Activated CD8-positive, alpha-beta memory T cell treated with anti-CD3 and anti-CD28 coated beads, Interleukin-2, amount 50 U/mL, for 48 hours (primary cell): ENCODE data around the gene PRCP.
"Not testable (repeated sequence)": the region's sequence is repeated elsewhere in the genome, so short reads cannot be mapped to it uniquely, and the experiment has no call there.

Source experiments
- DNase-seq: peaks from one replicate; pipeline ENCODE4 v3.0.0-alpha.2; 2020

The PRCP gene

DNA sequence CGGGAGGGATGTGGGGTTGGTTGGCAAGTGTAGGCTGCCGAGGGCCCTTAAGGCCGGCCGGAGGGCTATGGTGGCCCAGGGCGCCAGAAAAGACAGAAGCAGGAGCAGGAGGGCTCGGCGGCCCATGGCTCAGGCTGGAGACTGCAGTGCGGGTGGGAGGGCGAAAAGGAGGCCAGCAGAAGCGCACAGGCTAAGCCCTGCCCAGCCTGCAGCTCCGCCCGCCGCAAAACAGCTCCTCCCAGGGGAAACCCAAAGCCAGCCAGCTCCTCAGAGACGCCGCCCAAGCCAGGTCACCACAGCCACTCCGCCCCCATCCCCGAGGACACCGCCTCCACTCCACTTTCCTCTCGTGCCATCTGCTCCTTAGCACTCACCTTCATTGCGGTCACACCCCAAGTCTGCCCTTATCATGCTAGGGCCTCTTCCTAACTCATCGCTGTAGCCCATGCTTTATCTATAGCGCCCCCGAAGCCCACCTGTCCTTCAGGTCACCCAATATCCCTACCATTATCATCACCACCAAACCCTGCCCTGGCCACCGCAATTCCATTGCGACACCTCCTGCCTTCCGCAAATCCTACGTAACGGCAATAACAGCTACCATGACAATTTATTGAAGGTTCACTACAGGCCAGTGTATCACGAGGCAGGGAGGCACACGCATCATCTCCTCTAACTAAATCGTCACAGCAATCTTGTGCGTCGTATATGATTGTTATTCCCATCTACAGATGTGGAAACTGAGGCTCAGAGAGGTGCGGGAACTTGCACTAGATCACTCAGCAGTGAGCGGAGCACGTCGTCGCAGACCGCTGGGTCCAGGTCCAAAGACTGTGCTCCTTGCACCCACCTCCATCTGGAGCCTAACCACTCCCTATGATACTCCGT, at the start of gene PRCP:
Gene PRCP, minus strand, starts transcription at position 154 of the 888 bp plus-strand sequence. Its CDS starts 28 bp downstream, at position 126.
- peak; percentile 94 for DNase-seq

DNA sequence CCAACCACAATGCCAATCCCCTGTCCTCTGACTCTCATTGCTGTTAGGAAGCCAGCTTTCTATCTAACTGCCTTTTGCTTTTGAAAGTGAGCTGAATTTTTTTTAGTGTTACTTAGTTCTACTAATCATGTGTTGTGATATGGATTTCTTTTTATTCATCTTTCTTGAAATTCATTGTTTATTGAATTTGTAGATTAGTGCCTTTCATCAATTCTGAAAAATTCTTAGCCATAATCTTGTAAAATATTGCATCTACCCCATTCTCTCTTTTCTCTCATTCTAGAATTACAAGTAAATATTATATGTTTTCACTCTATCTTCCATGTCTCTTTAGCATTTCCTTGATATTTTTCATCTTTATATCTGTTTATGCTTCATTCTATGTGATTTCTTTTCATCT, 49.1 kb upstream of the PRCP start:
- no peak for DNase-seq

DNA sequence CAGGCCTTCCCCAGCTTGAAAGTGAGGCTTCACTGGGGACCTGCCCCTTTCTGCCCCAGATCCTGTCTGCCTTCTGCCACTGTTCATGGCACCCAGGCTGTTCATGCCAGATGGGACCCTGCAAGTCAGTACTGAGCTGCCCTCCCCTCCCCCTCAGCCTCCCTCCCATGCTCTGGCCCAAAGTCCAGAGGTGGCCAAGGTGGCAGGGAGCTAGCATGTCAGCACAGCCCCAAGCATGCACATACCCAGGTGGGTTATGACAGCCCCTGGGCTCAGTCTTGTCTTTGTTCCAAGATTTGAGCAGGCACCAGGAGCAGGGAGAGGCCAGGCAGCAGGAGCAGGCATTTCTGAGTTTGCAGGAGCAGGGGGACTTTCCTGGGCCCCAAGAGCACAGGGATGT, 45.5 kb upstream of the PRCP start:
- DNase-seq = no peak

DNA sequence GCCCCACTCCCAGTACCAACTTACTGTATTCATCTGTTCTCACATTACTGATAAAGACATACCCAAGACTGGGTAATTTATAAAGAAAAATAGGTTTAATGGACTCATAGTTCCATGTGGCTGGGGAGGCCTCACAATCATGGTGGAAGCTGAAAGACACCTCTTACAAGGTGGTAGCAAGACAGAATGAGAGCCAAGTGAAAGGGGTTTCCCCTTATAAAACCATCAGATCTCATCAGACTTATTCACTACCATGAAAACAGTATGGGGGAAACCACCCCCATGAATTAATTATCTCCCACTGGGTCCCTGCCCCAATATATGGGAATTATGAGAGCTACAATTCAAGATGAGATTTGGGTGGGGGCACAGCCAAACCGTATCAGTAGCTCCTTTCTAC, 44.8 kb upstream of the PRCP start:
- DNase-seq = not testable (repeated sequence)

DNA sequence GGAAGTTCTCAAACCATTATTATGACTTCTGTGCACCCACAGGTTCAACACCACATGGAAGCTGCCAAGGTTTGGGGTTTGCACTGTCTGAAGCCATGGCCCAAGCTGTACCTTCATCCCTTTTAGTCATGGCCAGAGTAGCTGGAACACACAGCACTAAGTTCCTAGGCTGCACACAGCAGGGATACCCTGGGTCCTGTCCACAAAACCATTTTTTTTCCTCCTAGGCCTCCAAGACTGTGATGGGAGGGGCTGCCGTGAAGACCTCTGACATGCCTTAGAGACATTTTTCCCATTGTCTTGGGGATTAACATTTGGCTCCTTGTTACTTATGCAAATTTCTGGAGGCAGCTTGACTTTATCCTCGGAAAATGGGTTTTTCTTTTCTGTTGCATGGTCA, 44.0 kb upstream of the PRCP start:
- no peak for DNase-seq

DNA sequence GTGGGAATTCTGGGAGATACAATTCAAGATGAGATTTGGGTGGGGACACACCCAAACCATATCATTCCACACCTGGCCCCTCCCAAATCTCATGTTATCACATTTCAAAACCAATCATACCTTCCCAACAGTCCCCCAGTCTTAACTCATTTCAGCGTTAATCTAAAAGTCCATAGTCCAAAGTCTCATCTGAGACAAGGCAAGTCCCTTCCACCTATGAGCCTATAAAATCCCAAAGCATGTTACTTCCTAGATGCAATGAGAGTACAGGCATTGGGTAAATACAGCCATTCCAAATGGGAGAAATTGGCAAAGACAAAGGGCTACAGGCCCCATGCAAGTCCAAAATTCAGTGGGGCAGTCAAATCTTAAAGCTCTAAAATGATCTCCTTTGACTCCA, 43.2 kb upstream of the PRCP start:
- DNase-seq = not testable (repeated sequence)

DNA sequence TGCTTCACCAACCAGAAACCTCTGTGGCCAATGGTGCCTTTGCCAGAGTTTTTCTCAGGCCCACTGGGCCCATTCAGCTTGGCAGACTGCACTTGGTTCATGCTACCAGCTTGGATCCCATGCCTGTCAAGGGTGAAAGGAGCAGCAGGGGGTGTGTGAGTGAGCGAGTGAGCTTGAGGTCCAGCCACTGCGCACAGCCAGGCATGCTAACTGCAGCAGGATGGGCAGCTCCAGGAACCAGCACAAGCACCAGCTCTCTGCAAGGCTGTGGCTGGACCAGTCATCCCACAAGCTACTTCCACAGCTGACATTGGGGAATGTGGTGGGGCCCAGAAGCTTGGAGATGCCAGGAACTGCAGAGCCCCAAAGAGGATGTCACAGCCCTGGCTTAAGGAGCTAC, 42.1 kb upstream of the PRCP start:
- no peak for DNase-seq

DNA sequence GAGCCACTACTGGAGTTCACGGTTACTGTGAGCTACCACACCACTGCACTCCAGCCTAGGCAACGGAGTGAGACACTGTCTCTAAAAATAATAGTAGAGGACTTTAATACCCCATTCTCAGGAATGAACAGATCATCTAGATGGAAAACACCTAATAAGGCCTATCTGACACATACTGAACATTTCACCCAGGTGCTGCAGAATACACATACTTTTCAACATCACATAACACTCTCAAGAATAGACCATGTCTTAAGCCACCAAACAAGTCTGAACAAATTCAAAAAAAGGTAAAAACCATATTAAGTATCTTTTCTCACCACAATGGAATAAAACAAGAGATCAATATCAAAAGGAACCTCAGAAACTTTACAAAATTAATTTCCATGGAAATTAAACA, 39.2 kb upstream of the PRCP start:
- no peak for DNase-seq

DNA sequence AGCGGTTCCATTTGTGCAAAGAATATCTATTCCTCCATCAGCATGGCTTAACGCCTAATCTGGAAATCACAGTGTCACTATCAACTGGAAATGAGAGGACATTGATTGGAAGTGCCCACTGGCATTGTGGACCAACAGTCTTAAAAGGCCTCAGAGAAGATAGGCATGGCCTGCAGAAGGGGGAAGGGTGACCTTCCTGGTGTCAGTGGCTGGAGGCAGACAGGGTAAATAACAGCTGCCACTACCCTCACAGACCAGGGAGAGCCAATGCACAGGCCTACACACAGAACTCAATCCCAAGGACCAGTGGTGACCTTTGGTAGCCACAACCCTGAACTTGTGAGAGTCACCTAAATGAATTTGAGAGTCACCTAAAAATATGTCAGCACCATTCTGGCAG, 37.3 kb upstream of the PRCP start:
- DNase-seq = no peak

DNA sequence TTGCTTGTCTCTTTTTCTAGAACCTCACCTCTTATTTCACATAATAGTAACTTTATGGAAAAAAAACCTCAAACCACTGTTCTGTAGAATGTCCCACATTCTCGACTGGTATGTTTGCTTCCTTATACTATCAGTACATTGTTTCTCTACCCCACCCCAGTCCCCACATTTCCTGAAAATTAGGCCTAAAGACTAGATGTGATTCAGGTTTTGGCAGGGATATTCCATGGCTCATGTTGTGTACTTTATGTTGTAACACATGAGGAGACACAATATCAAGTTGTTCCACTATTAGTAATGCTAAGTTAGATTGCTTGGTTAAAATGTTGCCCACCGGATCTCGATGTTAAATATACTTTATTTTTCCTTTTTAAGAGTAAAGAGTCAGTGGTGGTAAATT, 36.0 kb upstream of the PRCP start:
- DNase-seq = no peak

DNA sequence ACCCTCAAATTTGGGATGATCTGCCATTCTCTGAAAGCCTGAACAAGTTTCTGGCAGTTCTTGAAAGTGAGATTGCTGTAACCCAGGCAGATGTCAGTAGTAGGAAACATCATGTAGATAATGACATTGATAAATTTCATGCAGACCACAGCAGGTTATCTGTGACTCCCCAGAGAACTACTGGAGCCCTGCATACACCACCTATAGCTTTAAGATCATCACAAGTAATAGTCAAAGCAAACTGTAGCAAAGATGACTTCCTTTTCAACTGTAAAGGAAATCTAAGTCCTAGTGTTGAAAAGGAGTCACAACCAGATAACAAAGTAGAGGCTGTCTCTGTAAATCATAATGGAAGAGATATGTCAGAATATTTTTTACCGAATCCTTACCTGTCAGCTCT, 32.3 kb upstream of the PRCP start:
- DNase-seq = no peak

DNA sequence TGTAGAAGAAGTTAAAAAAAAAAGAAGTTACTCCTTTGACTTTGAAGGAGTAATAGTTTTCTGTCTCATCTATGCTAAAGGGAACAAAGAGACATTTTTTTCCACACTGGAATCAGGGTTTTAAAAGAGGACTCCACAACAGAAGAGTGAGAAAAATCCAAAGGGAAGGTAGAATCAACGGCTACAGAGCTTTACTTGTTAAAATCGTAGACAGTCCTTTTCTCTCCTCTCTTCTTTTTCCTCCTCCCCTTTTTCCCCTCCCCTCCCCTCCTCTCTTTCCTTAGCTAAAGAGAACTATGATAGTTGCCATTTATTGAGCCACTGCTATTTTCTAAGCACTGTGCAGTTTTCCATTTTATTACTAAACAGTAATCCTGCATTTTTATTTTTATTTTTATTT, 30.5 kb upstream of the PRCP start:
- DNase-seq = no peak

DNA sequence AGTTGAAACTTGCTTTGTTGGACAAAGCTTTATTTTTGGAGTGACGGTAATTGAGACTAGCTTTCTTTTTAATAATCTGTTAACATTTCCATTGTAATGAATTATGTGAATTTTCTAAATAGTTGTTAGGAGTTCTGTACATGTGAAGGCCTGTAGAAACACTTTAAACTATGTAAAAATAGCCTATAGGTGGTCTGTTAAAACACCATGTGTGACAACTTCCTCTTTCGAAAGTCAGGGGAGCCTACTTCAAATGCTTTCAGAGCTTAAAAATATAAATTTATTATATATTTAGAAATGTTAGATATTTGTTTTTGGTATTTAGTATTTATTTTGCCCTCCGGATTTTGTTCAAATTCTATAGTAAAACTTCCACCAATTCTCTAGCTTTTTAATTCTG, 30.0 kb upstream of the PRCP start:
- no peak for DNase-seq

DNA sequence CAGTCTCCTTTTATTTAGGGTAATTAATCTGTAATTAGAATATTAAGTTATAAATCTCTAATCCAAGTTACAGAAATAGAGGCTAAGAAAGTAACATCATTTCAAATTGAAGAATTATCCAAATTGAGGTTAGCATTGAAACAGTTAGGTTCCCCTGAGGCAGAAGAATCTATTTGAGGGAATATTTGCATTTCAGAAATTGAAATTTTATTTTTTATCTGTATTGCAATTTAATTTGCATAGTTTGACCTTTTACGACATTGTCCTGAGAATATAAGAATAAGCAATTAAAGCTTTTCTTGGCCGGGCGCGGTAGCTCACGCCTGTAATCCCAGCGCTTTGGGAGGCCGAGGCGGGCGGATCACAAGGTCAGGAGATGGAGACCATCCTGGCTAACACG, 28.9 kb upstream of the PRCP start:
- no peak for DNase-seq

DNA sequence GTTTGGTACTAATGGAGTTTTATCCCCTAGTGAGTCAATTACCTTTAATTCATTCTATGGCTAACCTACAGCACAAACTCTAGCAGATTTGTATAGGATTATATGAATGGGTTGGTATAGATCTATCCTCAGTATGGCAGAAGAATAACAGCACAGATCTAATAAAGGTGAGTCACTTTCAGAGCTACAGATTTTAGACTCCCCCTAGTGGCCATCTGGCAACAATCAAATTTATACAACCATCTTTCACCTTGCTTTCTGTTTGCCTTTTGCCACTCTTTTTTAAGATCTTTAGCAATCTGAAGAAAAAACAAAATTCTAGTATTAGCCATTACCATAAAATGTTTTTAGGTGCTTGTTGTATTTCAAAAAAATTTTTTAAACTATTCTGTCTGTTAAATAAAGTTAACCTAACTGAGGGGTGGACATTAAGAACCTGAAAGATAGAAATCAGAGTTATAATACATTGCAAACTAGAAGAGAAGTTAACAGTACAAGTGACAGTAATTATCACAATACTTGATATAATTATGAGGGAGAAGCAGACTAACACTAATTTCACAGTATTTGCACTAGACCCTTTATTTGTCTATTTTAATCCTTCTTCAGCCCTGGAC, 27.1 kb upstream of the PRCP start:
- no peak for DNase-seq

DNA sequence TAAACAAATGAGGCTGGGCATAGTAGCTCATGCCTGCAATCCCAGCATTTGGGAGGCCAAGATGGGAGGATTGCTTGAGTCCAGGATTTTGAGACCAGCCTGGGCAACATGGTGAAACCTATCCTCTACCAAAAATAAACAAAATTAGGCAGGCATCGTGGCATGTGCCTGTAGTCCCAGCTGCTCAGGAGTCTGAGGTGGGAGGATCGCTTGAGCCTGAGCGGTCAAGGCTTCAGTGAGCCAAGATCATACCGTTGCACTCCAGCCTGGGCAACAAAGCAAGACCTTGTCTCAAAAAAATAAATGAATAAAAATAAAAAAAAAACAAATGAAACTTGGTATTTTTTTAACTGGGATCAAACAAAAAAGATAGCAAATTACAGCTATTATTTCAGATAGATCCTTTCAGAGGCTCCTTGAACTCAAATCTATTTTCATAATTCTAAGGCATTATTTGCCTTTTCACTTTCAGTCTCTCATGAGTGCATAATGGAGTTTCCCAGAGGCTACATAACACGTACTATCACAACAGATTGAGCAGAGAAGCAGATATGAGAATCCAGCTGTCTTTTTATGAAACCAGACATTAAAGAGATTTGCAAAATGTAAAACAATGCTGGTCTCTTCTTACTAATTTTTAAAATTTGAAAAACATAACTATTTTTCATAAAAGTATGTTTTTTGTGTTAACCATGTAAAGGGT, 24.4 kb upstream of the PRCP start:
- no peak for DNase-seq

DNA sequence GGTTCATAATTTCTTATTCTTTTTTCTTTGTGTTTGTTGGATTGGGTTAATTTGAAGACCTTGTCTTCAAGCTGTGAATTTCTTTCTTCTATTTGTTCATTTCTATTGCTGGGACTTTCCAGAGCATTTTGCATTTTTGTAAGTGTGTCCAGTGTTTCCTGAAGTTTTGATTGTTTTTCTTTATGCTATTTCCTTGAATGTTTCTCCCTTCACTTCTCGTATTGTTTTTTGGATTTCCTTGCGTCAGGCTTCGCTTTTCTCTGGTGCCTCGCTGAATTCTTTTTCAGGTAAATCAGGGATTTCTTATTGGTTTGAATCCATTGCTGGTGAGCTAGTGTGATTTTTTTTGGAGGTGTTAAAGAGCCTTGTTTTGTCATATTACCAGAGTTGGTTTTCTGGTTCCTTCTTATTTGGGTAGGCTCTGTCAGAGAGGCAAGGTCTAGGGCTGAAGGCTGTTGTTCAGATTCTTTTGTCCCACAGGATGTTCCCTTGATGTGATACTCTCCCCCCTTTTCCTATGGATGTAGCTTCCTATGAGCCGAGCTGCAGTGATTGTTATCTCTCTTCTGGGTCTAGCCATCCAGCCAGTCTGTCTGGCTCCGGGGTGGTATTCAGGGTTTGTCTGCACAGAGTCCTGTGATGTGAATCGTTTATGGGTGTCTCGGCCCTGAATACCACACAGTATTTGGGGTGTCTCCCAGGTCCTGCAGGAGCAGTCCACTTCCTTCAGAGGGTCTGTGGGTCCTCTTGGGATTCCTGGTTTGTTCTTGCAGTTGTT, 22.4 kb upstream of the PRCP start:
- DNase-seq = not testable (repeated sequence)

DNA sequence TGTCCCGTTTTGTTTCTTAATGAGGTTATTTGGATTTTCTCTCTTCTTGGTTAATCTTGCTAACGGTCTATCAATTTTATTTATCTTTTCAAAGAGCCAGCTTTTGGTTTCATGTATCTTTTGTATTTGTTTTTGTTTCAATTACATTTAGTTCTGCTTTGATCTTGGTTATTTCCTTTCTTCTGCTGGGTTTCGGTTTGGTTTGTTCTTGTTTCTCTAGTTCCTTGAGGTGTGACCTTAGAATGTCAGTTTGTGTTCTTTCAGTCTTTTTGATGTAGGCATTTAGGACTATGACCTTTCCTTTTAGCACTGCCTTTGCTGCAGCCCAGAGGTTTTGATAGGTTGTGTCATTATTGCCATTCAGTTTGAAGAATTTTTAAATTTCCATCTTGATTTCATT, 20.0 kb upstream of the PRCP start:
- DNase-seq = not testable (repeated sequence)

DNA sequence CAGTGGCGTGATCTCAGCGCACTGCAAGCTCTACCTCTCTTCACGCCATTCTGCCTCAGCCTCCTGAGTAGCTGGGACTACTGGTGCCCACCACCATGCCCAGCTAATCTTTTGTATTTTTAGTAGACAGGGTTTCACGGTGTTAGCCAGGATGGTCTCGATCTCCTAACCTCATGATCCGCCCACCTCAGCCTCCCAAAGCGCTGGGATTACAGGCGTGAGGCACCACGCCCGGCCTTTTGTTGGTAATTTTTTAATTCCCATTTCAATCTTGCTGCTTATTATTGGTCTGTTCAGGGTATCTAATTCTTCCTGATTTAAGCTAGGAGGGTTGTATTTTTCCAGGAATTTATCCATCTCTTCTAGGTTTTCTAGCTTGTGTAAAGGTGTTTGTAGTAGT, 19.6 kb upstream of the PRCP start:
- not testable (repeated sequence) for DNase-seq

DNA sequence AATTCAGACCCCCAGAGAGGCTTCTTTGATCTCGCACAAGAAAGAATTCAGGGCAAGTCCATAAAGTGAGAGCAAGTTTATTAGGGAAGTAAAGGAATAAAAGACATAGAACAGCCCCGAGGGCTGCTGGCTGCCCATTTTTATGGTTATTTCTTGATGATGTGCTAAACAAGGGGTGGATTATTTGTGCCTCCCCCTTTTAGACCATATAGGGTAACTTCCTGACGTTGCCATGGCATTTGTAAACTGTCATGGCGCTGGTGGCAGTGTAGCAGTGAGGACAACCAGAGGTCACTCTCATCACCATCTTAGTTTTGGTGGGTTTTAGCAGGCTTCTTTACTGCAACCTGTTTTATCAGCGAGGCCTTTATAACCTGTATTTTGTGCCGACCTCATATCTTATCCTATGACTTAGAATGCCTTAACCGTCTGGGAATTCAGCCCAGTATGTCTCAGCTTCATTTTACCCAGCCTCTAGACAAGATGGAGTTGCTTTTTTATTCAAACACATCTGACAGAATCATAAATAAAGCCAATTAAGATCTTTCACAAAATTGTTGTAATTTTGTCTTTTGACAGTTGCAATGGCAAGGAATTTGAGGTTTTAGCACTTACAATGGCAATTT, 8.9 kb upstream of the PRCP start:
- DNase-seq = no peak

DNA sequence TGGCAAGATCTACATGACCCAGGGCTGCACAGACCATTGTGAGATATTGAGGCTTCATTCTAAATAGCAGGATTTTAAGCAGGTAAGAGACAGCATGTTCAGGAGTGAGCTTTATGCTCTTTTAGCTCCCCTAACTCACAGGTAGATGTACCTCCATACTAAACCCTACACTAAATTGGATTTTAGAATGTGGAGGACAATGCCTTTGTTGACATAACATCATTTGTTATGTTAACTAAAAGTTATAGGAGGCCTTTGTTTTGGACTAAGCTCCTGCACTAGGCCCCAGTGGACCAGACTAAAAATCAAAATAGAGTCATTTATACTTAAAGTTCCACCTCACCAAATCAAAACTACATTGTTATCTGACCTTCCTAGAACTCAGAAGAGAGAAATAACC, 8.1 kb upstream of the PRCP start:
- DNase-seq = no peak

DNA sequence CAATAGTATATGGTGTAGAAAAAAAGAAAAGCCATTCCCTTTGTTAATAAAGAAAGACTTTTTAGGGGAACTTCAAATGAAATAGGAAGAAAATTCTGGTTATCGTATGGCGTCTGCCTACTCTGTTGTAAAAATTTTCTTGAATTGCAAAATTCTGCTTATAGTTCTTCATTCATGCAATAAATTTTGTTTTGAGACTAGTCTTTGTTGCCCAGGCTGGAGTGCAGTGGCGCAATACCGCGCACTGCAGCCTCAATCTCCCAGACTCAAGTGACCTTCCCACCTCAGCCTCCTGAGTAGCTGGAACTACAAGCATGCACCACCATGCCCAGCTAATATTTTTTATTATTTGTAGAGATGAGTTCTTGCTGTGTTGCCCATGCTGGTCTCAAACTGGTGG, 7.1 kb upstream of the PRCP start:
- no peak for DNase-seq

DNA sequence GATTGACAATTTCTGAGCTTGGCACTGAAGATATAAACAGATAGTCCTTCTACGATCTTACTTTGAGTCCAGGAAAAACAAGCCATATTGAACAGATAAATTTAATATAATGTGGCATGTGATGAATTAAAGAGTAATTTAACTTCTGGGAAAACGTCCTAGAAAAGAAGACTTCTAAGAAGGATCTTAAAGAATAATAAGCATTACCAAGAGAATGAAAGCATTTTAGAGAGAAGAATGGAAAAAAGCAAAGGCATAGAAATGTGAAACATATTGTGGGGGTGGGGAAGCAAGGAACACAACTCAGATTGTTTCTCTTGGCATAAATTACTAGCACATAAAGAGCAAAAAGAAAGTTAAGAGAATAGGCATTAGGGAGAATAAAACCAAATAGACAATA, 6.7 kb upstream of the PRCP start:
- DNase-seq = no peak
